GM18499 (cell line): ENCODE measurements around the gene PPIC.
"Not testable (repeated sequence)": the region's sequence is repeated elsewhere in the genome, so short reads cannot be mapped to it uniquely, and the experiment has no call there.

Experiments
- ATAC-seq: cut with Tn5 transposase; IDR thresholded peaks from one replicate; pipeline ENCODE4 v1.9.1; 2021; ENCODE audit warnings: moderate number of reproducible peaks; ENCODE audit not compliant: insufficient read depth, unreplicated experiment

PPIC gene

GRCh38 chr5:123014689-123015088 is 21.8 kb downstream of the PPIC start:
- ATAC-seq = no peak

- ATAC-seq = no peak
These were observed 24.2 kb downstream of the PPIC start for GRCh38 chr5:123012321-123012720.

- ATAC-seq = no peak
These were observed 28.8 kb downstream of the PPIC start for GRCh38 chr5:123007754-123008153.

GRCh38 chr5:123007182-123007581 is 29.3 kb downstream of the PPIC start:
- ATAC-seq = no peak

- ATAC-seq = no peak
These were observed 34.7 kb downstream of the PPIC start for GRCh38 chr5:123001808-123002207.

- no peak for ATAC-seq
These were observed 35.8 kb downstream of the PPIC start for GRCh38 chr5:123000731-123001130.

GRCh38 chr5:122999947-123000563 is 36.5 kb downstream of the PPIC start:
- peak; percentile 83 for ATAC-seq

- no peak for ATAC-seq
These were observed 39.2 kb downstream of the PPIC start for GRCh38 chr5:122997294-122997693.

GRCh38 chr5:122996091-122996490 is 40.4 kb downstream of the PPIC start:
- no peak for ATAC-seq

- ATAC-seq = peak; percentile 90
These were observed 50.4 kb downstream of the PPIC start for GRCh38 chr5:122985954-122986721.

- ATAC-seq = no peak
These were observed 51.4 kb downstream of the PPIC start for GRCh38 chr5:122985006-122985700.

- no peak for ATAC-seq
These were observed 52.1 kb downstream of the PPIC start for GRCh38 chr5:122984425-122984824.

- no peak for ATAC-seq
These were observed 54.1 kb downstream of the PPIC start for GRCh38 chr5:122982376-122982775.

GRCh38 chr5:122981846-122982245 is 54.7 kb downstream of the PPIC start:
- no peak for ATAC-seq

- no peak for ATAC-seq
These were observed 57.8 kb downstream of the PPIC start for GRCh38 chr5:122978644-122979297.

- no peak for ATAC-seq
These were observed 58.5 kb downstream of the PPIC start for GRCh38 chr5:122978068-122978467.

- no peak for ATAC-seq
These were observed 59.2 kb downstream of the PPIC start for GRCh38 chr5:122977319-122977718.

- not testable (repeated sequence) for ATAC-seq
These were observed 62.3 kb downstream of the PPIC start for GRCh38 chr5:122974251-122974650.

GRCh38 chr5:122973759-122974158 is 62.8 kb downstream of the PPIC start:
- not testable (repeated sequence) for ATAC-seq
